LNCAP (cell line): ENCODE results near the gene ARID1B.

Experiments used
- TF ChIP-seq, protein P1 (sequence below): fragments of 450-650 bp; IDR thresholded peaks from 2 replicates; pipeline ENCODE4 v1.5.1; 2017; ENCODE audit warnings: mild to moderate bottlenecking

Gene ARID1B

DNA sequence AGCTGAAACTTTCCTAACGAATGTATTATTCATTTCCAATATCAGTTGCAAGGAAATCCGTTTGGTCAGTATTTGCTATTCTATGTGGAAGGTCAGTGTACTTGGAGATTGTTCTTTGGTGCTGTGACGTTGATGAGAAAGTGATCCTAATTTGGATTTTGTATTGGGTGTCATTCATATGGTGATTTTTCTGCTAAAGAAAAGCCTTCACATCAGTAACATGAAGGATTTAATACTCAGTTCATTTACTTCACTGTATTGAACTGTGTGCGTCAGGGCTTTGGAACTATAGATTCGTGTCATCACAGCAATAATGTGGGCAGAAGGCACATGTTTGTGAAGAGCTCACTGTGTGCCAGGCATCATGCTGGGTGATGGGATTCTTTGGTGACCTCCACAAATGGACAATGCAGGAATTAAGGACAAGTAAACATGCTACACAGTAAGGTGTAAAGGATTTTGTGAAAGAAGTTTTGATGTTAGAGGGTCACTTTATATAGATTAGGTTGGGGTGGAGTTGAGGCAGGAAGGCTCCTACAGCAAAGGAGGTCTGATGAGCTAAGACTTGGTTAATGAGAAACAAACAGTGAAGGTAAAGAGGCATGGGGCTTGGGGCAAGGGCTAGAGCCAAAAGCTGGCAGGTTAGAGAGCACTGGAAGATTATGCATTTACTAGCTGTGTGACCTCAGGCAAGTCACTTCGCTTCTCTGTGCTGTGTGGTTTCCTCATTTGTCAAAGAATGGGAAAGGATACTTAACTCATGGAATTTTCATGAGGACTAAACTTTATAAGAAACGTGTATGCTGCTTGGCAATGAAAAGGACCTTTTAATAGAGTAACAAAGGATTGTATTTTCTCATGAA is 12.1 kb downstream of the ARID1B start:
- TF ChIP-seq, protein P1, sequence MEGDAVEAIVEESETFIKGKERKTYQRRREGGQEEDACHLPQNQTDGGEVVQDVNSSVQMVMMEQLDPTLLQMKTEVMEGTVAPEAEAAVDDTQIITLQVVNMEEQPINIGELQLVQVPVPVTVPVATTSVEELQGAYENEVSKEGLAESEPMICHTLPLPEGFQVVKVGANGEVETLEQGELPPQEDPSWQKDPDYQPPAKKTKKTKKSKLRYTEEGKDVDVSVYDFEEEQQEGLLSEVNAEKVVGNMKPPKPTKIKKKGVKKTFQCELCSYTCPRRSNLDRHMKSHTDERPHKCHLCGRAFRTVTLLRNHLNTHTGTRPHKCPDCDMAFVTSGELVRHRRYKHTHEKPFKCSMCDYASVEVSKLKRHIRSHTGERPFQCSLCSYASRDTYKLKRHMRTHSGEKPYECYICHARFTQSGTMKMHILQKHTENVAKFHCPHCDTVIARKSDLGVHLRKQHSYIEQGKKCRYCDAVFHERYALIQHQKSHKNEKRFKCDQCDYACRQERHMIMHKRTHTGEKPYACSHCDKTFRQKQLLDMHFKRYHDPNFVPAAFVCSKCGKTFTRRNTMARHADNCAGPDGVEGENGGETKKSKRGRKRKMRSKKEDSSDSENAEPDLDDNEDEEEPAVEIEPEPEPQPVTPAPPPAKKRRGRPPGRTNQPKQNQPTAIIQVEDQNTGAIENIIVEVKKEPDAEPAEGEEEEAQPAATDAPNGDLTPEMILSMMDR: no peak

DNA sequence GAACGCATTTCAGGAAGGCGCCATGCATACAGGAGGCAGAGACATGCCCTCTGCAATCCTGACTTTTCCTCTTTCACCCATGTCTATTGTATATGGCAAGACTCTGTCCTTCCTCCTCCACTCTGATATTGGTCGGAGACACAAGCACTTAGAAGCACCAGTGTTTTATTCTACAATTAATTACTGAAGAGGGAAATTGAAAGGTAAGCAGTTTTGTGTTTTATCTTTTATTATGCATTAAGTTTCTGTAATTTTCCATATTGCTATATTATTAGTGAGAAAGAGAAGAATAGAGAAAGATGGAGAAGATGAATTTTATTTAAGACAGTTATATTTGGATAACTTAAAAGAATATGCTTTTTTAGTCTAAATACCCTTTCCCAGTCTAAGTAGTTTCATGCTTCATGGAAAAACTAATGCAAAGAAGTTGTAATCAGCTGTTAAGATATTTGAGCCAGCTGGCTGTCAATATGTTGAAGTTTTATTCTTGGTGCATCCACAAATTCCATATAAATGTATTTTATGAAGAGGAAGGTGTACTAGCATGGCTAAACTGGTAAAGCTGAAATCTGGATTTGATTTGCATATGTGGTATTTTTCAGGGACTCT is 13.6 kb downstream of the ARID1B start:
- TF ChIP-seq, protein P1: no peak

DNA sequence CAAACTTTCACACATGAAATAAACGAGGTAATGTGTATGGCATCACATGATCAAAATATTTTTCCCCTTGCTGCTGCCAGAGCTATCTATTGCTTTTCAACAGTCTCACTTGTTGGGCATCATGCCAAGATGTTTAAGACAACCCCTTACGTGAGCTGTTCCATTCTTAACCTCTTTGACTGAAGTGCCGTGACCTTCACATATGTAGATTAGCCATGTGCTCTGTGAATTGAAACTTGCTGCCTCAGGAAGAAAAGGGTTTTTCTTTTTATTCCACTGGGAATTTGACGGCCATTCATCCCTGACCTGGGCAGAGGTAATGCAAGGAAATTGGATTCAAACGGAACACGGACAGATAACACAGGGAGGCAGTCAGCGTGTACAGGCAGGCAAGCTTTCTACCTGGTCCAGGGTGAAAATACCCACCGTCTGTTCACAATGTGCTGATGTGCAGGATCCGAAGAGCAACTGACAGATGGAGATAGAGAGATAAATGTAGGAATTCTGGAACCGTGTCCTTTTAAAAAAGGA is 14.2 kb downstream of the ARID1B start:
- TF ChIP-seq, protein P1: no peak

DNA sequence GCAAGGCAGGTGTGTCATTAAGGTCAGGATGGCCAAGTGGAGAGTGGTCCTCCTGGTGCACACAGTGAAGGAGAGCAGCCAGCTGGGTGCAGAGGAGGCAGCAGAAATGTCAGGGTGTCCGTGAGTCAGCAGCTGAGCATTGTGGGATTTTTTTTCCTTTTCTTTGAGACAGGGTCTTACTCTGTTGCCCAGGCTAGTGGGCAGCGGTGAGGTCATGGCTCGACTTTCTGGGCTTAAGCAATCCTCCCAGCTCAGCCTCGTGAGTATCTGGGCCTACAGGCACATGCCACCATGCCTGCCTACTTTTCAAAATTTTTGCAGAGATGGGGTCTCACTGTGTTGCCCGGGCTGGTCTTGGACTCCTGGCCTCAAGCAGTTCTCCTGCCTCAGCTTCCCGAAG is 16.0 kb downstream of the ARID1B start:
- TF ChIP-seq, protein P1: no peak

DNA sequence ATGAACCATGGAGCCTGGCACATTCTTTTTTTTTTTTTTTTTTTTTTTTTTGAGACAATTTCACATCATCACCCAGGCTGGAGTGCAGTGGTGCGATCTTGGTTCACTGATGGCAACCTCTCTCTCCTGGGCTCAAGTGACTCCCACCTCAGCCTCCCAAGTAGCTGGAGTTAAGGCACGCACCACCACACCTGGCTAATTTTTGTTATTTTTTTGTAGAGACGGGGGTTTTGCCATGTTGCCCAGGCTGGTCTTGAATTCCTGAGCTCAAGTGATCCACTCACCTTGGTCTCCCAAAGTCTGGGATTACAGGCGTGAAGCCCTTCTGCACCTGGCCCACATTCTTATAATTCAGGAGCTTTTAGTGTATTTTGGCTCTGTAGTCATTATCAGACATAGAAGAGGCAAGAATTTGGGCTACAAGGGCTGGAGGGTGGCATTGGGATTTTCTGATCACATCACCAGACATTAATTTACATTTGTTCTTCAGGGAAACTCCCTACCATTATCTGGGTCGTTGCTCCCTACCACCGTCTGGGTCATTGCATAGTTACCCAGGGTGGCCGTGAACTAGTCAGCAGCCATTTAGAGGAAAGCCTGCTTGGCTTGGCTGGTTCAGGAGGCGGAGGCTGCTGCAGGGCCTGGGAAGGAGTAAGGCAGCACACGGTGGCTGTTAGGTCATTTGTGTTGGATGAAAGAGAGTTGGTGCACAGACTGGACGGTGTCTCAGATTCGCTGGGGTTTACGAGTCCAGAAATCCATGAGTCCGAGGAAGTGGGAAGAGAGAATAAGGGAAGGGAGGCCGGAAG is 17.6 kb downstream of the ARID1B start:
- TF ChIP-seq, protein P1: no peak

DNA sequence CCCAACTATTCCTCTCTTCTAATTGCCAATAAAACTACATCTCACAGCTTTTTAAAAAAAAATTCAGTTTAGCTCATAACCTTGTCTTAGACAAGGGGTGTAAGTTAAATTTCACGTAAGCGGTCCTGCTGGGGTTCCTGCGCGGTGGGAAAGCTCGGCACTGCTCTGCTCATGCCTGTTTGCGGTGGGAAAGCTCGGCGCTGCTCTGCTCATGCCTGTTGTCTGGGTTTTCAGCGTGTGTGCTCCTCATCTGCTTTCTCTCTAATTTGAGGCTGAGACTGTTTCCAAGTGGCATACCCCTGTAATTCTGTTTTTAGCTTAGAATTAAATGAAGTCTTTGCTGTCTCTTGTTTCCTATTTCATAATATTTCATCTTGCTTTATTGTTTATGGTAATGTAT is 18.6 kb downstream of the ARID1B start:
- TF ChIP-seq, protein P1: no peak

DNA sequence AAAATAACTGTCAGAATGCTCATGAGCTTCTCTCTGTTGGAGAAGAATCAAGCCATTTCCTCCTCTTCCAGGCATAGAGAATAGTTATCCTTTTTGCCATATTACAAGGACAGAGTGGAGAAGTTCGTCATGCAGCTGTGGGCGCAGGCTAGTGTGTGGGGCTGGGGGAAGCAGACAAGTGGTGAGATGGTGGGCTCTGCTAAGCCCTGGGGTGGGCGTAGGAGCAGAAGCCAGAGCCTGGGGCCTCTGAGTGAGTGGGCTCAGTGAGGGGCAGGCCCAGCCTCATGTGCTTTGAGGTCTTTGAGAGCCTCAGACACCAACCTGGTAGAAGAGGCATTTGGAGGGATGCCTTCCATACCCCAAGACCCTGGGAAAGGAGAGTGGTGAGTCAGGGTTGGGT is 19.4 kb downstream of the ARID1B start:
- TF ChIP-seq, protein P1: no peak
